ENCODE measurements around the gene RPN2.

DNA sequence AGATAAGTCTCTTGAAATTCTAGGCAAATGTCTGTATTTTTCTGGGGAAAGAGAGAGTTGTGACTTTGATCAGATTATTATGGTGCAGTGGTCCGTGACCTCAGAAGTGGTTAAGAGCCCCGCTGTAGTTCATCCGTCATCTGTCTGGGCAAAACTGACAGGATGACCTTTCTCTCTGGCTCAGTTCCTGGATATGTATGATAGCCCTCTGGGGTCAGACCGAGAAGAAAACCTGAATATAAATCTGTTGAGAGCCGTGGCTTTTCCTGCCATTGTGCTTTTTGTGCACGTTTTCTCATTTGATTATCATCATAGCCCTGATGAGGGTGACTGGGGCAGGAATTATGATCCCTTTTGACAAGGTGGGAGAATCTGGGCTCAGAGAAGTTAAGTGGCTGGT is 55.9 kb downstream of the RPN2 start:
- no peak for TF ChIP-seq SP1 (IDR thresholded peaks at IDR 0.05)
- no peak for TF ChIP-seq ZNF384 (IDR thresholded peaks at IDR 0.05)
- no peak for TF ChIP-seq FOXM1 (IDR thresholded peaks at IDR 0.05; ENCODE audit: borderline replicate concordance)
- TF ChIP-seq SUZ12 (IDR thresholded peaks at IDR 0.05) = no peak
- TF ChIP-seq FOXA1 (IDR thresholded peaks at IDR 0.05) = no peak
- no peak for TF ChIP-seq L3MBTL2 (conservative IDR thresholded peaks at IDR 0.05)
- no peak for TF ChIP-seq HDGF (IDR thresholded peaks at IDR 0.05; ENCODE audit: borderline replicate concordance)

All from HEK293T (cell line).